Osteoblast (primary cell): ENCODE data around the gene BIRC7. TPM values are rescaled to one million over a fixed set of nuclear protein-coding genes. Genes with fewer than 3 reads are reported as not detected.

Experiments used
- DNase-seq: peaks from one replicate; pipeline ENCODE4 v3.0.0; 2011; ENCODE audit warnings: low spot score, mixed read lengths; ENCODE audit not compliant: insufficient read length; ENCODE audit errors: missing footprints
- H2AFZ ChIP-seq: 2 replicates; pipeline ENCODE4 v1.6.0; 2011; ENCODE audit warnings: mild to moderate bottlenecking, low read length
- H3K27ac ChIP-seq: 2 replicates; pipeline ENCODE4 v1.5.1; 2011; ENCODE audit warnings: mild to moderate bottlenecking, low read depth, low read length, moderate library complexity
- H3K27me3 ChIP-seq: 2 replicates; pipeline ENCODE4 v1.6.0; 2012; ENCODE audit warnings: mild to moderate bottlenecking, control low read depth, inconsistent platforms, low read length, moderate library complexity; ENCODE audit not compliant: insufficient read depth
- H3K36me3 ChIP-seq: 2 replicates; pipeline ENCODE4 v1.5.1; 2011; ENCODE audit warnings: mild to moderate bottlenecking, low read length, control low read depth, moderate library complexity; ENCODE audit not compliant: insufficient read depth
- H3K4me1 ChIP-seq: 2 replicates; pipeline ENCODE4 v1.5.1; 2011; ENCODE audit warnings: mild to moderate bottlenecking, low read length, control low read depth, moderate library complexity; ENCODE audit not compliant: insufficient read depth
- H3K4me2 ChIP-seq: 2 replicates; pipeline ENCODE4 v1.6.0; 2011; ENCODE audit warnings: mild to moderate bottlenecking, low read length; ENCODE audit not compliant: insufficient read depth
- H3K4me3 ChIP-seq: fragments of 200-600 bp; sonication (generic); 3 replicates; pipeline ENCODE4 v1.5.1; 2012; ENCODE audit warnings: mild to moderate bottlenecking, low read length, inconsistent platforms; ENCODE audit not compliant: insufficient read depth
- H3K79me2 ChIP-seq: 2 replicates; pipeline ENCODE4 v1.6.0; 2012; ENCODE audit warnings: mild to moderate bottlenecking, low read length, control low read depth, inconsistent platforms; ENCODE audit not compliant: insufficient read depth
- H3K9me3 ChIP-seq: 2 replicates; pipeline ENCODE4 v1.5.1; 2011; ENCODE audit warnings: low read depth, low read length, control low read depth
- H4K20me1 ChIP-seq: 2 replicates; pipeline ENCODE4 v1.6.0; 2012; ENCODE audit warnings: mild to moderate bottlenecking, low read length, control low read depth; ENCODE audit not compliant: insufficient read depth
- small RNA-seq: library from RNA; depleted of rRNA; stranded (forward); fragments of <200 nt; gene quantifications from one replicate; pipeline ENCODE3, GENCODE V24; 2012
- total RNA-seq: library from RNA; depleted of rRNA; stranded (reverse); fragments of >200 nt; gene quantifications from 2 replicates; pipeline ENCODE4 v1.2.3, GENCODE V29; 2012
- TF ChIP-seq, protein P1 (sequence below): IDR thresholded peaks from 2 replicates; pipeline ENCODE4 v1.5.1; 2011; ENCODE audit warnings: mild to moderate bottlenecking, low read depth, low read length, moderate library complexity; ENCODE audit errors: extremely low read depth

BIRC7 gene
- total RNA-seq, 1 donor: under 0.01 TPM

DNA sequence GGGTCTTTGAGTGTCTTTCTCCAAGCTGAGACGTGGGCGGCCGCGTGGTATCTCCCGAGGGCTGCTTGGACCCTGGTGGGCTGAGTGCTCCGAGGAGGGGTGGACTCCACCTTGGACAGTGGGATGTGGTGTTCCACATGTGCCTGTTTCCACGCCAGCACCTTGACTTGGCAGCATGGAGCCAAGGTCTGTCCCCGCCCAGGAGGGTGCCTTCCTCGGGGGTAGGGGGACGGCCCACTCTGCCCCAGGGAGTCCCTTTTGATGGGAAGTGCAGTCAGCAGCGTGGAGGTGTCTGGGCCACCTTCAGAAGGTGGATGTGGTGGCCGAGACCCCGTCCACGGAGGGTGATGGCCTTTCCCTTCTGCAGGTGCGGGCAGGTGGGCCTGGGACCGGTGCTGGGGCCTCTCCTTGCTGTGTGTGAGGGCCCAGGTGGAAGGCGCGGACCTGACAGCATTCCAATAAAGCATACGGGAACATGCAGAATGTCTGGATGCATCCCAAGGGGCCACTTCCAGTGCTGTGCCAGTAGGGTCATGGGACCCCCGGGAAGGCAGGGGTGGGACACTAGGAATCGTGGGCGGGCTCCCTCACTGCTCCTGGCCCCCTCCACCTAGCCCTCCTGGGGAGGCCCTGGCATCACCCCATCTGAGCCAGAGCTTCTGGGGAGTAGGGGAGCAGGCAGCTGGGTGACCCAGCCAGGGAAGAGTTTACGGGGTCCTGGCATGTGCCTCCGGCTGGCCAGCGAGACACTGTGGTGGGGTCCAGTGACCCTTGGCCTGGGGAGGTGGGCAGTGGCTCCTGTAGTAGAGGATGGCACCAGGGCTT, 53.8 kb downstream of the BIRC7 start:
- H3K4me1 ChIP-seq: peaks cover 7% of the 10 kb centered on the region
- TF ChIP-seq, protein P1, sequence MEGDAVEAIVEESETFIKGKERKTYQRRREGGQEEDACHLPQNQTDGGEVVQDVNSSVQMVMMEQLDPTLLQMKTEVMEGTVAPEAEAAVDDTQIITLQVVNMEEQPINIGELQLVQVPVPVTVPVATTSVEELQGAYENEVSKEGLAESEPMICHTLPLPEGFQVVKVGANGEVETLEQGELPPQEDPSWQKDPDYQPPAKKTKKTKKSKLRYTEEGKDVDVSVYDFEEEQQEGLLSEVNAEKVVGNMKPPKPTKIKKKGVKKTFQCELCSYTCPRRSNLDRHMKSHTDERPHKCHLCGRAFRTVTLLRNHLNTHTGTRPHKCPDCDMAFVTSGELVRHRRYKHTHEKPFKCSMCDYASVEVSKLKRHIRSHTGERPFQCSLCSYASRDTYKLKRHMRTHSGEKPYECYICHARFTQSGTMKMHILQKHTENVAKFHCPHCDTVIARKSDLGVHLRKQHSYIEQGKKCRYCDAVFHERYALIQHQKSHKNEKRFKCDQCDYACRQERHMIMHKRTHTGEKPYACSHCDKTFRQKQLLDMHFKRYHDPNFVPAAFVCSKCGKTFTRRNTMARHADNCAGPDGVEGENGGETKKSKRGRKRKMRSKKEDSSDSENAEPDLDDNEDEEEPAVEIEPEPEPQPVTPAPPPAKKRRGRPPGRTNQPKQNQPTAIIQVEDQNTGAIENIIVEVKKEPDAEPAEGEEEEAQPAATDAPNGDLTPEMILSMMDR: no peak
- H3K9me3 ChIP-seq: no peaks in the 10 kb centered on the region
- H3K4me3 ChIP-seq: no peak overlapping the region
- peak; percentile 90 for DNase-seq
- no peak overlapping the region for H2AFZ ChIP-seq
- H3K4me2 ChIP-seq: no peak overlapping the region
- H3K79me2 ChIP-seq: no peaks in the 10 kb centered on the region
- H3K27ac ChIP-seq: no peak overlapping the region
- H3K27me3 ChIP-seq: peaks cover 9% of the 10 kb centered on the region
- peaks cover 24% of the 10 kb centered on the region for H3K36me3 ChIP-seq
- peaks cover 64% of the 10 kb centered on the region for H4K20me1 ChIP-seq

Small RNA genes within 50 kb of the gene (small RNA-seq; reads per million reads assigned to genes)
- not detected for gene MIR3196
- not detected for gene MIR4326

Other genes starting within 250 kb of the BIRC7 start
- not detected in 2 replicates for gene BHLHE23, start 228.9 kb upstream of the BIRC7 start, total RNA-seq
- 23.9 and 26.8 TPM in 2 replicates for gene YTHDF1, start 19.8 kb upstream of the BIRC7 start, total RNA-seq
- gene NKAIN4, start 18.6 kb downstream of the BIRC7 start, total RNA-seq: not detected in 2 replicates
- 63.1 and 68.4 TPM in 2 replicates for gene ARFGAP1, start 36.9 kb downstream of the BIRC7 start, total RNA-seq
- not detected in 2 replicates for gene COL20A1, start 57.3 kb downstream of the BIRC7 start, total RNA-seq
- not detected in 2 replicates for gene CHRNA4, start 125.4 kb downstream of the BIRC7 start, total RNA-seq
- 0.36 TPM in 1 of 2 replicates, not detected in the other for gene KCNQ2, start 236.8 kb downstream of the BIRC7 start, total RNA-seq